Endodermal cell (in vitro differentiated cells): ENCODE results near the gene UBL7. TPM values are rescaled to one million over a fixed set of nuclear protein-coding genes. Genes with fewer than 3 reads are reported as not detected.

Experiments
- DNase-seq: peaks from one replicate; pipeline ENCODE4 v3.0.0-alpha.2; 2017
- H3K27ac ChIP-seq: 2 replicates; pipeline ENCODE4 v1.5.1; 2013; ENCODE audit warnings: mild to moderate bottlenecking, low read depth, low read length, moderate library complexity
- H3K27me3 ChIP-seq: 2 replicates; pipeline ENCODE4 v1.6.1; 2013; ENCODE audit warnings: mild to moderate bottlenecking, low read length, moderate library complexity; ENCODE audit not compliant: insufficient read depth, control insufficient read depth, poor library complexity, severe bottlenecking
- H3K36me3 ChIP-seq: 2 replicates; pipeline ENCODE4 v1.7.0; 2013; ENCODE audit warnings: mild to moderate bottlenecking, low read length, moderate library complexity; ENCODE audit not compliant: control insufficient read depth, insufficient read depth
- H3K4me1 ChIP-seq: one replicate; pipeline ENCODE4 v1.7.0; 2013; ENCODE audit warnings: low read length; ENCODE audit not compliant: control insufficient read depth, insufficient read depth
- H3K4me3 ChIP-seq: 2 replicates; pipeline ENCODE4 v1.5.1; 2013; ENCODE audit warnings: mild to moderate bottlenecking, low read length, moderate library complexity
- H3K9ac ChIP-seq: 2 replicates; pipeline ENCODE4 v1.6.1; 2013; ENCODE audit warnings: mild to moderate bottlenecking, low read length, moderate library complexity; ENCODE audit not compliant: poor library complexity, severe bottlenecking; ENCODE audit errors: extremely low read depth
- H3K9me3 ChIP-seq: 2 replicates; pipeline ENCODE4 v1.6.1; 2013; ENCODE audit warnings: mild to moderate bottlenecking, low read length, moderate library complexity; ENCODE audit not compliant: control insufficient read depth
- H3K27ac Mint-ChIP-seq: 2 replicates; pipeline ENCODE4 v1.8.0; 2020; ENCODE audit warnings: mixed read lengths
- H3K27me3 Mint-ChIP-seq: 2 replicates; pipeline ENCODE4 v1.8.0; 2021; ENCODE audit warnings: mild to moderate bottlenecking, mixed read lengths; ENCODE audit not compliant: insufficient read depth
- H3K36me3 Mint-ChIP-seq: 2 replicates; pipeline ENCODE4 v1.8.0; 2020; ENCODE audit warnings: low read depth, mixed read lengths
- H3K4me1 Mint-ChIP-seq: 2 replicates; pipeline ENCODE4 v1.8.0; 2020; ENCODE audit warnings: mixed read lengths
- H3K4me3 Mint-ChIP-seq: 2 replicates; pipeline ENCODE4 v1.8.0; 2020; ENCODE audit warnings: mild to moderate bottlenecking, moderate library complexity, mixed read lengths
- H3K9me3 Mint-ChIP-seq: 2 replicates; pipeline ENCODE4 v1.8.0; 2020; ENCODE audit warnings: mild to moderate bottlenecking, mixed read lengths
- WGBS, 2 experiments: methylation state at CpG; one replicate each; pipeline versions ENCODE4 v1.1.5 to v1.1.7; 2013; ENCODE audit warnings: missing lambda C conversion rate in 2 of 2, mixed read lengths in 1 of 2; ENCODE audit not compliant: insufficient coverage in 1 of 2, insufficient read length in 1 of 2; 5-methylcytosine and 5-hydroxymethylcytosine counted together
- total RNA-seq, 2 donors: library from RNA; stranded (reverse); fragmentation: NEBNext Ultra II Directional in 1 of 2; extraction: Animal tissue kit (Norgen Biotek cat#: 25700) in 1 of 2; gene quantifications; 2 replicates in 1 of 2; 3 replicates in 1 of 2; pipeline ENCODE4 v1.2.1, GENCODE V29; 2021
- TF ChIP-seq, protein P1 (sequence below): fragments of 200-600 bp; sonication (generic); conservative IDR thresholded peaks from 2 replicates; pipeline ENCODE4 v1.5.0; 2021; ENCODE audit warnings: antibody characterized with exemption, mild to moderate bottlenecking

UBL7 gene
- total RNA-seq, 2 donors from 2014 or later = 38.5 to 52.6 TPM

- Histone ChIP-seq H3K4me3 (no peak overlapping the region), H3K9ac (no peak overlapping the region), H3K4me1 (peaks cover 19% of the 10 kb centered on the region), H3K36me3 (peaks cover 21% of the 10 kb centered on the region), H3K9me3 (no peaks in the 10 kb centered on the region), H3K27ac (no peak overlapping the region), H3K27me3 (no peaks in the 10 kb centered on the region)
- no peak overlapping the region for H3K27ac Mint-ChIP-seq
- peaks cover 20% of the 10 kb centered on the region for H3K4me1 Mint-ChIP-seq
- H3K9me3 Mint-ChIP-seq = no peaks in the 10 kb centered on the region
- TF ChIP-seq, protein P1, sequence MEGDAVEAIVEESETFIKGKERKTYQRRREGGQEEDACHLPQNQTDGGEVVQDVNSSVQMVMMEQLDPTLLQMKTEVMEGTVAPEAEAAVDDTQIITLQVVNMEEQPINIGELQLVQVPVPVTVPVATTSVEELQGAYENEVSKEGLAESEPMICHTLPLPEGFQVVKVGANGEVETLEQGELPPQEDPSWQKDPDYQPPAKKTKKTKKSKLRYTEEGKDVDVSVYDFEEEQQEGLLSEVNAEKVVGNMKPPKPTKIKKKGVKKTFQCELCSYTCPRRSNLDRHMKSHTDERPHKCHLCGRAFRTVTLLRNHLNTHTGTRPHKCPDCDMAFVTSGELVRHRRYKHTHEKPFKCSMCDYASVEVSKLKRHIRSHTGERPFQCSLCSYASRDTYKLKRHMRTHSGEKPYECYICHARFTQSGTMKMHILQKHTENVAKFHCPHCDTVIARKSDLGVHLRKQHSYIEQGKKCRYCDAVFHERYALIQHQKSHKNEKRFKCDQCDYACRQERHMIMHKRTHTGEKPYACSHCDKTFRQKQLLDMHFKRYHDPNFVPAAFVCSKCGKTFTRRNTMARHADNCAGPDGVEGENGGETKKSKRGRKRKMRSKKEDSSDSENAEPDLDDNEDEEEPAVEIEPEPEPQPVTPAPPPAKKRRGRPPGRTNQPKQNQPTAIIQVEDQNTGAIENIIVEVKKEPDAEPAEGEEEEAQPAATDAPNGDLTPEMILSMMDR = no peak
- WGBS, 2 experiments = 90 to 94% methylated on average over 13 to 16 of the region's 16 CpGs
- H3K36me3 Mint-ChIP-seq = peaks cover 12% of the 10 kb centered on the region
- H3K4me3 Mint-ChIP-seq = no peak overlapping the region
- no peaks in the 10 kb centered on the region for H3K27me3 Mint-ChIP-seq
- no peak for DNase-seq
Measured at GRCh38 chr15:74418575-74419338, 42.2 kb downstream of the UBL7 start.

GRCh38 chr15:74417670-74418069, 43.3 kb downstream of the UBL7 start:
- Histone ChIP-seq H3K4me3 (no peak overlapping the region), H3K27me3 (no peaks in the 10 kb centered on the region), H3K9me3 (no peaks in the 10 kb centered on the region), H3K27ac (no peak overlapping the region), H3K36me3 (peaks cover 25% of the 10 kb centered on the region), H3K9ac (no peak overlapping the region), H3K4me1 (peaks cover 9% of the 10 kb centered on the region)
- no peaks in the 10 kb centered on the region for H3K27me3 Mint-ChIP-seq
- TF ChIP-seq, protein P1 = no peak
- H3K36me3 Mint-ChIP-seq = peaks cover 12% of the 10 kb centered on the region
- H3K4me3 Mint-ChIP-seq = no peak overlapping the region
- no peaks in the 10 kb centered on the region for H3K9me3 Mint-ChIP-seq
- WGBS, 2 experiments = 91 to 100% methylated on average over 5 to 9 of the region's 9 CpGs
- peak overlapping the region; percentile 66 for H3K27ac Mint-ChIP-seq
- peaks cover 9% of the 10 kb centered on the region for H3K4me1 Mint-ChIP-seq
- DNase-seq = no peak

DNA sequence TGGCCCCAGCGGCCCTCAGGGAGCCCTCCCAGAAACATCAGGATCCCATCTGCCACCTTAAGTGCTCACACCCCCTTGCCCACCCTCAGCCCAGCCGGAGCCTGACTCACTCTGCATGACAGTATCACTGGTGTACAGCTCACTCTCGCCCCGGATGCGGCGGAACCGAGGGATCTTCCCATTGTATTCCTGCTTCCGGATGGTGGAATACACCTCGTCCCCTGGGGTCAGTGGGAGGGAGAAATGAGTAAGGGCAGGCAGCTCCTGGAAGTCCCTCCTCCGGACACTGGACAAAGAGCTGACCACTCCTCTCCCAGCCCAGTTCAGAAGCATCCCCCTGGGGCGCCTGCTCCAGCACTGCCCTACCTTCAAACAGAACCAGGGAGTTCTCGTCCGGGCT, 43.7 kb downstream of the UBL7 start:
- no peak overlapping the region for H3K27ac Mint-ChIP-seq
- peaks cover 6% of the 10 kb centered on the region for H3K4me1 Mint-ChIP-seq
- H3K4me3 ChIP-seq = no peak overlapping the region
- DNase-seq = no peak
- no peaks in the 10 kb centered on the region for H3K9me3 Mint-ChIP-seq
- H3K27ac ChIP-seq = no peak overlapping the region
- TF ChIP-seq, protein P1 = no peak
- no peaks in the 10 kb centered on the region for H3K27me3 ChIP-seq
- no peak overlapping the region for H3K9ac ChIP-seq
- peaks cover 5% of the 10 kb centered on the region for H3K4me1 ChIP-seq
- H3K9me3 ChIP-seq = no peaks in the 10 kb centered on the region
- no peaks in the 10 kb centered on the region for H3K27me3 Mint-ChIP-seq
- 94% methylated on average over 11 to 13 of the region's 13 CpGs for WGBS, 2 experiments
- H3K36me3 Mint-ChIP-seq = peaks cover 12% of the 10 kb centered on the region
- H3K4me3 Mint-ChIP-seq = no peak overlapping the region
- H3K36me3 ChIP-seq = peaks cover 27% of the 10 kb centered on the region
